ENCODE data around the gene EGLN3. TPM values are rescaled to one million over a fixed set of nuclear protein-coding genes. Genes with fewer than 3 reads are reported as not detected.

EGLN3 gene
- total RNA-seq, 4 donors from 2014 or later: 11.4 to 35.1 (median 25.0) TPM

DNA sequence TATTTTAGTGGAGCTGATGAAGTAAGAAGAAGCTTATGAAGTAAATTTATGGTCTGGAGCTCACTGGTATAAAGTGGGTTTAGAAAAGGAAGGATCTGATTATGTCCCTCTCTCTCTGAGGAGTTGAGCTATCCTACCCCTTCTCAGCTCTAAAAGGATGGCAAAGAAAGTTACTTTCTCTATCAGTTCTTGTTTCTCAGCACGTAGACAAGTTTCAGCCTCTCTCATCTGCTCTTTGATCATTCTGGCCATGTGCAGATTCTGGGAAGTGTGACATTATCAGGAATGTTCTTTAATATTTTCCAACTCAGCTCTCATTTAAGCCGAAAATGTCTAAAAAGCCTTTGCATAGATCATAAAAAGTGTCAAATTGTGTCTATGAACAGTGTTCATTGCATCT, 5.8 kb upstream of the EGLN3 start:
- H3K27ac ChIP-seq: no peak overlapping the region
- no peak overlapping the region for H3K4me3 ChIP-seq
- DNase-seq: no peak
- peaks cover 0 to 22% (median 0%) of the 10 kb centered on the region in 4 donors for H3K27me3 ChIP-seq
- no peaks in the 10 kb centered on the region for H3K9me3 ChIP-seq
- TF ChIP-seq, protein P1, sequence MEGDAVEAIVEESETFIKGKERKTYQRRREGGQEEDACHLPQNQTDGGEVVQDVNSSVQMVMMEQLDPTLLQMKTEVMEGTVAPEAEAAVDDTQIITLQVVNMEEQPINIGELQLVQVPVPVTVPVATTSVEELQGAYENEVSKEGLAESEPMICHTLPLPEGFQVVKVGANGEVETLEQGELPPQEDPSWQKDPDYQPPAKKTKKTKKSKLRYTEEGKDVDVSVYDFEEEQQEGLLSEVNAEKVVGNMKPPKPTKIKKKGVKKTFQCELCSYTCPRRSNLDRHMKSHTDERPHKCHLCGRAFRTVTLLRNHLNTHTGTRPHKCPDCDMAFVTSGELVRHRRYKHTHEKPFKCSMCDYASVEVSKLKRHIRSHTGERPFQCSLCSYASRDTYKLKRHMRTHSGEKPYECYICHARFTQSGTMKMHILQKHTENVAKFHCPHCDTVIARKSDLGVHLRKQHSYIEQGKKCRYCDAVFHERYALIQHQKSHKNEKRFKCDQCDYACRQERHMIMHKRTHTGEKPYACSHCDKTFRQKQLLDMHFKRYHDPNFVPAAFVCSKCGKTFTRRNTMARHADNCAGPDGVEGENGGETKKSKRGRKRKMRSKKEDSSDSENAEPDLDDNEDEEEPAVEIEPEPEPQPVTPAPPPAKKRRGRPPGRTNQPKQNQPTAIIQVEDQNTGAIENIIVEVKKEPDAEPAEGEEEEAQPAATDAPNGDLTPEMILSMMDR (IDR thresholded peaks at IDR 0.05): no peak
- TF ChIP-seq POLR2A (IDR thresholded peaks at IDR 0.05): no peak
- no peaks in the 10 kb centered on the region for H3K36me3 ChIP-seq
- WGBS, 2 donors: 79 to 92% methylated on average over 2 of the region's 2 CpGs
- peaks cover 0 to 1% (median 0%) of the 10 kb centered on the region in 3 donors for H3K4me1 ChIP-seq
- intact Hi-C loops (cut with DNase I): no loop called here

GRCh38 chr14:33954016-33954598, 3.2 kb upstream of the EGLN3 start:
- 35 to 45% methylated on average over 3 of the region's 3 CpGs for WGBS, 2 donors
- Histone ChIP-seq H3K36me3 (no peaks in the 10 kb centered on the region), H3K27ac (no peak overlapping the region), H3K27me3 (peaks cover 0 to 46% (median 0%) of the 10 kb centered on the region in 4 donors), H3K4me1 (peaks cover 3 to 26% (median 5%) of the 10 kb centered on the region in 3 donors), H3K9me3 (no peaks in the 10 kb centered on the region), H3K4me3 (no peak overlapping the region)
- TF ChIP-seq POLR2A (IDR thresholded peaks at IDR 0.05): no peak
- TF ChIP-seq, protein P1 (IDR thresholded peaks at IDR 0.05): no peak
- DNase-seq: no peak
- intact Hi-C loops (cut with DNase I): no loop called here

DNA sequence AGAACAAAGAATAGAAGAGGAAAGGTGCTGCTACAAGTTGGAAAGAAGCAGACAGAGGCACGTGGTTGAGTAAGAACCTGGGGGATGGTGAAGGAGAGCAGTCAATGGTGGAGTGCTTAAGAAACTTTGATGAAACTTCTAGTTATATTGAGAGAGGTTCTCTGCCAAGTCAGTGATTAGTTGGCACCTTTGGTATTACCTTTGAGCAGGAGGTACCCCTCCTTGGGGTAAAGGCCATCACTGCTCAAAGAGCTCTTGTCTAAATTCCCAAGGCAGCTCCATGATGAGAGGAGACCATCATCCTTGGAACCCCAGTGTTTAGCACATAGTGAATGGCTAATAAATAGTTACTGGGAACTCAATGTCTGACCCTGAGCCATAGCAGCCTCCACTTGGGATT, 1.7 kb upstream of the EGLN3 start:
- intact Hi-C loops (cut with DNase I): no loop called here
- H3K9me3 ChIP-seq: no peaks in the 10 kb centered on the region
- TF ChIP-seq POLR2A (IDR thresholded peaks at IDR 0.05): no peak
- TF ChIP-seq, protein P1 (IDR thresholded peaks at IDR 0.05): no peak

GRCh38 chr14:33951183-33951840, 438 bp upstream of the EGLN3 start:
- Histone ChIP-seq H3K27me3 (peaks cover 0 to 54% (median 0%) of the 10 kb centered on the region in 4 donors), H3K4me1 (peaks cover 3 to 34% (median 5%) of the 10 kb centered on the region in 3 donors), H3K27ac (peak overlapping the region in 3 of 4 donors; percentile 72 to 84 (median 82)), H3K9me3 (no peaks in the 10 kb centered on the region), H3K4me3 (peak overlapping the region; percentile 54 to 80 (median 73)), H3K36me3 (no peaks in the 10 kb centered on the region)
- TF ChIP-seq, protein P1 (IDR thresholded peaks at IDR 0.05): no peak
- TF ChIP-seq POLR2A (IDR thresholded peaks at IDR 0.05): no peak
- WGBS, 2 donors: 29 to 31% methylated on average over 4 to 5 of the region's 11 CpGs
- intact Hi-C loops (cut with DNase I): no loop called here
- no peak for DNase-seq

More for the DNA sequence above, 1.7 kb upstream of the EGLN3 start:
- WGBS, 2 donors: 70 to 82% methylated on average over 1 of the region's 1 CpG
- peaks cover 3 to 34% (median 5%) of the 10 kb centered on the region in 3 donors for H3K4me1 ChIP-seq
- no peak overlapping the region for H3K27ac ChIP-seq
- no peaks in the 10 kb centered on the region for H3K36me3 ChIP-seq
- no peak overlapping the region for H3K4me3 ChIP-seq
- no peak for DNase-seq
- peaks cover 0 to 54% (median 0%) of the 10 kb centered on the region in 4 donors for H3K27me3 ChIP-seq

DNA sequence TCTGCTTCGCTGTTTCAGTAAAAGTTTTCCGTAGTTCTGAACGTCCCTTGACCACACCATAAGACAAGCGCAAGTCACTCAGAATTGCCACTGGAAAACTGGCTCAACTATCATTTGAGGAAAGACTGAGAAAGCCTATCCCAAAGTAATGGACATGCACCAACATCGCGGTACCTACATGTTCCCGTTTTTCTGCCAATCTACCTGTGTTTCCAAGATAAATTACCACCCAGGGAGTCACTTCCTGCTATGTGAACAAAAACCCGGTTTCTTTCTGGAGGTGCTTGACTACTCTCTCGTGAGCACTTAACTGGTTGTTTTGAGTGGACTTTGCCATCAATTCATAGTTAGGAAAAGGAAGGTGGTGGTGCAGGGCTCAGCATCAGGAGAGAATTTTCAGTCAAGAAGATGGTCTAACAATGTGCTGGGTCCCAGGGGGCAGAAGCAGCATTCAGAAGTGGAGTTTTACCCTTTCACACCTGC, 1.4 kb downstream of the EGLN3 start:
- peaks cover 3 to 34% (median 5%) of the 10 kb centered on the region in 3 donors for H3K4me1 ChIP-seq
- H3K27me3 ChIP-seq: peaks cover 0 to 54% (median 0%) of the 10 kb centered on the region in 4 donors
- no peak for TF ChIP-seq POLR2A (IDR thresholded peaks at IDR 0.05)
- TF ChIP-seq, protein P1 (IDR thresholded peaks at IDR 0.05): no peak
- WGBS, 2 donors: 53 to 62% methylated on average over 9 of the region's 9 CpGs
- DNase-seq: no peak
- no peaks in the 10 kb centered on the region for H3K9me3 ChIP-seq
- intact Hi-C loops (cut with DNase I): no loop called here
- no peak overlapping the region for H3K27ac ChIP-seq
- peak overlapping the region; percentile 54 to 80 (median 73) for H3K4me3 ChIP-seq
- H3K36me3 ChIP-seq: no peaks in the 10 kb centered on the region
